Activated naive CD8-positive, alpha-beta T cell treated with anti-CD3 and anti-CD28 coated beads for 36 hours (primary cell): ENCODE data around the gene PIK3AP1. TPM values are rescaled to one million over a fixed set of nuclear protein-coding genes. Genes with fewer than 3 reads are reported as not detected.
"Not testable (repeated sequence)": the region's sequence is repeated elsewhere in the genome, so short reads cannot be mapped to it uniquely, and the experiment has no call there.

ENCODE experiments used
- DNase-seq: peaks from one replicate; pipeline ENCODE4 v3.0.0; 2021
- H3K27ac Mint-ChIP-seq: one replicate; pipeline ENCODE4 v1.8.0; 2022; ENCODE audit warnings: mild to moderate bottlenecking, moderate library complexity, mixed read lengths
- H3K27me3 Mint-ChIP-seq: one replicate; pipeline ENCODE4 v1.8.0; 2022; ENCODE audit warnings: mild to moderate bottlenecking, mixed read lengths
- H3K36me3 Mint-ChIP-seq: one replicate; pipeline ENCODE4 v1.8.0; 2021; ENCODE audit warnings: mild to moderate bottlenecking, mixed read lengths
- H3K4me1 Mint-ChIP-seq: one replicate; pipeline ENCODE4 v1.8.0; 2021; ENCODE audit warnings: mixed read lengths
- H3K4me3 Mint-ChIP-seq: one replicate; pipeline ENCODE4 v1.8.0; 2022; ENCODE audit warnings: mild to moderate bottlenecking, moderate library complexity, mixed read lengths
- H3K9me3 Mint-ChIP-seq: one replicate; pipeline ENCODE4 v1.8.0; 2022; ENCODE audit warnings: mixed read lengths
- total RNA-seq, 2 experiments: library from RNA; stranded (reverse); gene quantifications; one replicate each; pipeline ENCODE4 v1.2.3, GENCODE V29; 2021

The PIK3AP1 gene
- total RNA-seq, 2 experiments from 2014 or later = 4.5 to 5.1 TPM

GRCh38 chr10:96587264-96588059, 132.9 kb downstream of the PIK3AP1 start:
- Mint-ChIP-seq H3K36me3 (peaks cover 12% of the 10 kb centered on the region), H3K27ac (no peak overlapping the region), H3K9me3 (no peaks in the 10 kb centered on the region), H3K4me3 (peak overlapping the region; percentile 85), H3K4me1 (peaks cover 24% of the 10 kb centered on the region), H3K27me3 (no peaks in the 10 kb centered on the region)
- no peak for DNase-seq

- Mint-ChIP-seq H3K4me3 (peak within 1 kb of the TSS; percentile 92), H3K27ac (peak within 1 kb of the TSS; percentile 92), H3K4me1 (peaks cover 27% of the 10 kb centered on the region), H3K36me3 (peaks cover 12% of the 10 kb centered on the region), H3K9me3 (no peaks in the 10 kb centered on the region), H3K27me3 (no peaks in the 10 kb centered on the region)
- peak; percentile 91 for DNase-seq
These were observed 133.7 kb downstream of the PIK3AP1 start, which contains the start of gene TM9SF3 for GRCh38 chr10:96586419-96587263. TSS of gene TM9SF3 (minus strand) at chr10:96587012. CDS start at chr10:96586835, 177 bp downstream.

GRCh38 chr10:96585736-96586418, 134.4 kb downstream of the PIK3AP1 start:
- H3K36me3 Mint-ChIP-seq = peaks cover 12% of the 10 kb centered on the region
- peaks cover 31% of the 10 kb centered on the region for H3K4me1 Mint-ChIP-seq
- no peaks in the 10 kb centered on the region for H3K27me3 Mint-ChIP-seq
- H3K27ac Mint-ChIP-seq = peak overlapping the region; percentile 92
- no peak for DNase-seq
- peak overlapping the region; percentile 92 for H3K4me3 Mint-ChIP-seq
- no peaks in the 10 kb centered on the region for H3K9me3 Mint-ChIP-seq

- Mint-ChIP-seq H3K27ac (no peak overlapping the region), H3K27me3 (no peaks in the 10 kb centered on the region), H3K36me3 (peaks cover 22% of the 10 kb centered on the region), H3K4me1 (peaks cover 39% of the 10 kb centered on the region), H3K9me3 (peaks cover 1% of the 10 kb centered on the region), H3K4me3 (no peak overlapping the region)
- no peak for DNase-seq
These were observed 135.8 kb downstream of the PIK3AP1 start for GRCh38 chr10:96584474-96584873.

- no peaks in the 10 kb centered on the region for H3K27me3 Mint-ChIP-seq
- peaks cover 1% of the 10 kb centered on the region for H3K9me3 Mint-ChIP-seq
- no peak overlapping the region for H3K4me3 Mint-ChIP-seq
- no peak for DNase-seq
- H3K36me3 Mint-ChIP-seq = peaks cover 22% of the 10 kb centered on the region
- peaks cover 40% of the 10 kb centered on the region for H3K4me1 Mint-ChIP-seq
- no peak overlapping the region for H3K27ac Mint-ChIP-seq
These were observed 136.3 kb downstream of the PIK3AP1 start for GRCh38 chr10:96584035-96584434.

- Mint-ChIP-seq H3K36me3 (peaks cover 30% of the 10 kb centered on the region), H3K4me1 (peaks cover 62% of the 10 kb centered on the region)
These were observed 141.2 kb downstream of the PIK3AP1 start for GRCh38 chr10:96579133-96579532.

GRCh38 chr10:96578633-96579032, 141.7 kb downstream of the PIK3AP1 start:
- DNase-seq = no peak
- H3K4me3 Mint-ChIP-seq = no peak overlapping the region
- H3K27me3 Mint-ChIP-seq = no peaks in the 10 kb centered on the region
- peaks cover 59% of the 10 kb centered on the region for H3K4me1 Mint-ChIP-seq
- H3K9me3 Mint-ChIP-seq = peaks cover 1% of the 10 kb centered on the region
- H3K27ac Mint-ChIP-seq = no peak overlapping the region
- H3K36me3 Mint-ChIP-seq = peaks cover 34% of the 10 kb centered on the region

More at GRCh38 chr10:96579133-96579532, 141.2 kb downstream of the PIK3AP1 start:
- DNase-seq = no peak
- Mint-ChIP-seq H3K27ac (no peak overlapping the region), H3K27me3 (no peaks in the 10 kb centered on the region), H3K4me3 (no peak overlapping the region), H3K9me3 (peaks cover 1% of the 10 kb centered on the region)

GRCh38 chr10:96578022-96578421, 142.3 kb downstream of the PIK3AP1 start:
- Mint-ChIP-seq H3K4me3 (no peak overlapping the region), H3K36me3 (peaks cover 37% of the 10 kb centered on the region), H3K27ac (no peak overlapping the region), H3K27me3 (no peaks in the 10 kb centered on the region), H3K9me3 (peaks cover 1% of the 10 kb centered on the region), H3K4me1 (peaks cover 55% of the 10 kb centered on the region)
- DNase-seq = no peak

GRCh38 chr10:96577069-96577468, 143.2 kb downstream of the PIK3AP1 start:
- H3K9me3 Mint-ChIP-seq = peaks cover 1% of the 10 kb centered on the region
- peaks cover 57% of the 10 kb centered on the region for H3K4me1 Mint-ChIP-seq
- H3K27ac Mint-ChIP-seq = no peak overlapping the region
- H3K36me3 Mint-ChIP-seq = peaks cover 43% of the 10 kb centered on the region
- no peak for DNase-seq
- H3K27me3 Mint-ChIP-seq = no peaks in the 10 kb centered on the region
- no peak overlapping the region for H3K4me3 Mint-ChIP-seq

- no peak overlapping the region for H3K27ac Mint-ChIP-seq
- no peak for DNase-seq
- H3K27me3 Mint-ChIP-seq = no peaks in the 10 kb centered on the region
- H3K9me3 Mint-ChIP-seq = peaks cover 1% of the 10 kb centered on the region
- H3K36me3 Mint-ChIP-seq = peaks cover 43% of the 10 kb centered on the region
- H3K4me3 Mint-ChIP-seq = no peak overlapping the region
- H3K4me1 Mint-ChIP-seq = peaks cover 57% of the 10 kb centered on the region
These were observed 143.9 kb downstream of the PIK3AP1 start for GRCh38 chr10:96576277-96576980.

GRCh38 chr10:96574564-96574963, 145.8 kb downstream of the PIK3AP1 start:
- H3K4me3 Mint-ChIP-seq, DNase-seq, H3K27me3 Mint-ChIP-seq, H3K9me3 Mint-ChIP-seq, H3K27ac Mint-ChIP-seq: not testable (repeated sequence)
- H3K36me3 Mint-ChIP-seq = peaks cover 33% of the 10 kb centered on the region
- peaks cover 49% of the 10 kb centered on the region for H3K4me1 Mint-ChIP-seq

GRCh38 chr10:96573036-96573435, 147.3 kb downstream of the PIK3AP1 start:
- no peak overlapping the region for H3K27ac Mint-ChIP-seq
- no peak overlapping the region for H3K4me3 Mint-ChIP-seq
- no peak for DNase-seq
- no peaks in the 10 kb centered on the region for H3K9me3 Mint-ChIP-seq
- H3K27me3 Mint-ChIP-seq = no peaks in the 10 kb centered on the region
- peaks cover 52% of the 10 kb centered on the region for H3K4me1 Mint-ChIP-seq
- H3K36me3 Mint-ChIP-seq = peaks cover 36% of the 10 kb centered on the region

GRCh38 chr10:96570983-96571964, 149.0 kb downstream of the PIK3AP1 start:
- peaks cover 44% of the 10 kb centered on the region for H3K4me1 Mint-ChIP-seq
- no peak for DNase-seq
- no peak overlapping the region for H3K27ac Mint-ChIP-seq
- H3K27me3 Mint-ChIP-seq = no peaks in the 10 kb centered on the region
- no peaks in the 10 kb centered on the region for H3K9me3 Mint-ChIP-seq
- H3K36me3 Mint-ChIP-seq = peaks cover 37% of the 10 kb centered on the region
- H3K4me3 Mint-ChIP-seq = no peak overlapping the region
